ENCODE measurements around the gene STPG4.

The STPG4 gene

DNA sequence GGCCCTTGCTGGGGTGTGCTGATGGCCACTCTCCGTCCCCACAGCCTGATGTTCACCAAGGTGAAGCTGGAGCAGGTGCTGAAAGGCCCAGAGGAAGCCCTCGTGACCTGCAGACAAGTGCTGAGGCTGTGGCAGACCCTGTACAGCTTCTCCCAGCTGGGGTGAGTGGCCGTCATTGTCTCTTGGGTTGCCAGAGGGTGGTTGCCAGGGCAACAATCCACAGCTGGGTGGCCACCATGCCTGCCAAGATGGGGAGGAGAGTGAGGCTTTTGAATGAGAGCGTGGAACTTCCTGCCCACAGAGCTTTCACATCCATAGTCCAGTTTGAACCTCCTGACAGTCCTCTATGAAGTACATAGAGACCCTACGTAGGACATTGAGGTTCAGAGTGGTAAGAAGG is 108.8 kb downstream of the STPG4 start:
- no peak for DNase-seq
- in situ Hi-C loops (cut with MboI; ENCODE audit: low pct_unique_long_range_greater_than_20kb, low sequenced_read_pairs) = no loop called here

DNA sequence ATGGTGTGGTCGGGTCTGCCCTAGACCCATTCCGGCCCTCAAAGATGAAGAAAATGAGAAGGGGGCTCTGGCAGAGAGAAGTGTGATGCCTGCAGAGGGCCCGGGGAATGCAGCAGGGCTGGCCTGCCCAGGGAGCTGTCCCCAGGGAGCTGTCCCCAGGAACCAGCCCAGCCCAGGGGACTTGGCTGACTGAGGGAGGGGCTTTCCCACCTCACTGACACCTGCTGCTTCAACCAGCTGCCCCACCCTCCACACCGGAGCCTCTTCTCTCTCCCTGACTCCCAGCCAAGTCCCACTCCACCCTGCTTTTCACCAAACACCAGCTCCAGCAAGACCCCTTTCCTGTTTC is 111.2 kb downstream of the STPG4 start:
- in situ Hi-C loops (cut with MboI; ENCODE audit: low pct_unique_long_range_greater_than_20kb, low sequenced_read_pairs) = no loop called here
- DNase-seq = no peak

DNA sequence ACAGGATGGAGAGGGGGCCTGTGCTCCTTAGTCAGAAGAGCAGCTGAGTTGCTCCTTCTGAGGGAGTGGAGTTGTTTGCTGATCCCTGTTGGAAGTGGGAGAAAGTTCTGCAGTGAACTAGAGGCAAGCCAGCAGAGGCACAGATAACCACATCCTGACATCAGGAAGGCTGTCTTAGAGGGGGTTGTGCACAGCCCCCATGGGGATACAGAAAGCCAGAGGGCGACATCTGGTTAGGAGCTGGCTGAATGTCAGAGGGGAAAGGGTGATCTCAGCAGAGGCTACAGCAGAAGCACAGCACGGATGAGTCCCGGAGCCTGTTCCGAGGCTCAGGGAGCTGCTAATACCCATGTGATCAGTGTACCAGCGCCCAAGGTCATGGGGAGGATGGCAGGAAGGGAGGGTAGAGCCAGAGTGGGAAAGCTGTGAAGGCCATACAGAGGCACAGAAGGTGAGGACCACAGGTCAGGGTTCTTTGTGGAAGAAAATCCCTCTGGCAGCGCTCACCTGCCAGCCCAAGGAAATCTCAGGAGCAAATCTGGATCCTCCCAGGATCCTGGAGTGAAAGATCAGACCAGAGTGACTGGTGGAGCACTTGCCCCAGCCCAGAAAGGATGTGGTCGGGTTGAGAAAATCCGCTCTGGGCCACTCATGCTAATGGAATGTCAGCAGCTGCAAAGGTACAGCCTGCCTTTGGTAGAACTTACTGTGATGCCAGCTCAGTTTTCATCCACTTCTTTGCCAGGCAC is 111.8 kb downstream of the STPG4 start:
- in situ Hi-C loops (cut with MboI; ENCODE audit: low pct_unique_long_range_greater_than_20kb, low sequenced_read_pairs) = no loop called here
- no peak for DNase-seq

DNA sequence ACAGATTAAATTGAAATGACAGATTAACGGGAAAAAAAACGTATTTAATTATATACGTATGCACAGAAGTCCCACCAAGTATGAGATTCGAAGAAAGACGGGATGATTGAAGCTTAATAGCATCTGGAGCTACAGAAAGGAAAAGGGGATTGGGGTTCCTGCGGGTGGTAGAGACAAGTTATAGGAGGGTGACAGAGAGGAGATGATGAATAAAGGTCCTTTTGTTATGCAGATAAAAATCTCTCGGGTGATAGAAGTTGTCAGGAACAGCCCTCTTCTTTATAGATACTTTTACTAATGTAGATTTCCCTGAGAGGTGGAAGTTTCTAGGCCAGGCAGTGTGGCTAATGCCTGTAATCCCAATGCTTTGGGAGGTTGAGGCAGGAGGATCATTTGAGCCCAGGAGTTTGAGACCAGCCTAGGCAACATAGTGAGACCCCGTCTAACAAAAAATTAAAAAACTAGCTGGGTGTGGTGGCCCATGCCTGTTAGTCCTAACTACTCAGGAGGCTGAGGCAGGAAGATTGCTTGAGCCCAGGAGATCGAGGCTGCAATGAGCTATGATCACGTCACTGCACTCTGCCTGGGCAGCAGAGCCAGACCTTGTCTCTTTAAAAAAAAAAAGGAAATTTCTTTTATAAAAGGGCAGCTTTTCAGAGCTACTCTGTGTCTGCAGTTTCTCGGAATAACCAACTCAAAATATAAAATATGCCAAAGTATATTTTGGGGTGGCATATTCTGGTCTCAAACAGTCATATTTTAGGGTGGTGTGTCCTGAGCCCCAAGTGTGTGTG is 113.0 kb downstream of the STPG4 start:
- in situ Hi-C loops (cut with MboI; ENCODE audit: low pct_unique_long_range_greater_than_20kb, low sequenced_read_pairs) = no loop called here
- DNase-seq = no peak

DNA sequence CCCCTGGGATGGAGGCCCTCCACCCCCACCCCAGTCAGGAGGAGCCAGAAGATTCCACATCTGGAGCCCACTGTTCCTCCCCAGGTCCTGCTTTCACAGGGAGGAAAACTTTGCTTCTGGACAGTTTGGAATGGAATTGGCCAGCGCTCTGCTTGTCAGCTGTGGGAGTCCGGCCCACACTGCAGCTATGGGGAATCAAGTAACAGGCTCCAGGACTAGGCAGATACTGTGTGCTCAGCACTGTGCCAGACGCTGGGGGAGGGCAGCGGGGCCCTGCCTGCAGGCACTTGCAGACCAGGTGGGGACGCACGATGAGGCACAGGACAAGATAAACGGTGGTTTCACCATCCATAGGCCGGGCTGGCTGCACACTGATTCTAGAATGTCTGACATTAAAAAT is 114.0 kb downstream of the STPG4 start:
- DNase-seq = no peak
- in situ Hi-C loops (cut with MboI; ENCODE audit: low pct_unique_long_range_greater_than_20kb, low sequenced_read_pairs) = no loop called here

DNA sequence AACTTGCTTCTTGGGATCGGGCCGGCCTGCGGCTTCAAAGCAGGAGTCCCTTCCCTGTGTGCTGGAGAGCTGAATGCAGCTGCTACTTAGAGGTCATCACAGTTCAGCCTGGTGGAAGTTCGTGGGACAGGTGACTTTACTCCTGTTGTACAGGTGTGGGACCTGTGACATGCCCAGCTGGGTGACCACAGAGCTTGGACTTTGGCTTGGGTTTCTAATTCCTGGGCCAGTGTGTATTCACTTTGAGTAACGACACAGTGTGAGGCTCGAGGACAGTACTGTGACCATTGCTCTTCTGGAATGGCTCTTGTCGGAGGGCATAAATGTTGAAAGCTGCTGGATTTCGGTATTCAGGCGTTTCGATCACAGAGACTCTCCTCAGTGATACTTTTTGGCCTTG is 114.5 kb downstream of the STPG4 start:
- in situ Hi-C loops (cut with MboI; ENCODE audit: low pct_unique_long_range_greater_than_20kb, low sequenced_read_pairs) = no loop called here
- no peak for DNase-seq

DNA sequence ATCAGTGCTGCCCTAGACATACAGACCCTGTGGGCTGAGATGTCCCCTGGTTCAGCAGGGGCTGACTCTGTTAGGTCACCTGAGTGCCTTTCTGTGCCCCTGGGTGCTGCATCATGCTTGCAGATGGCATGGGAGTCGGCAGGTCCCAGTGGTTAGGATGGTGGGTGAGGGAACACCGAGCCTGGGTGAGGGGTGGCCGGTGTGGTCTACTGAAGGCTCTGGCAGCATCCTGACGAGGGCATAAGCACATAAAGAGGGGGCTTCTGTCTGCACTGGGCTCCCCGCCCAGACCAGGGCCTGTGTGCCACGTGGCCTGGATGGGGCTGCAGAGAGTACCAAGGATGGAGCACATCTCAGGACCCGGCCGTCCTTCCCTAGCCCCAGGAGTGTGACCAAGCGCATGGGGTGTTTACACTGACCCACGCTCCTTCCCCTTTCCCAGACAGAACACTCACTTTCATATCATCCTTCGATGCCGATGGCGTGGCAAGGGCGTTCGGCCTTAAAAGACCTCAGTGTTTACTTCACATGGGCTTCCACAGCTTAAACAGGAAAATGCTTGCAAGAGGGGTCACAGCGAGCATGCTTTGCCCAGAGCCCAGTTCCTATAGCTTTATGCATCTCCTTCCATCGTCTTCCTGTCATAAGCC is 115.1 kb downstream of the STPG4 start:
- in situ Hi-C loops (cut with MboI; ENCODE audit: low pct_unique_long_range_greater_than_20kb, low sequenced_read_pairs) = no loop called here
- no peak for DNase-seq

DNA sequence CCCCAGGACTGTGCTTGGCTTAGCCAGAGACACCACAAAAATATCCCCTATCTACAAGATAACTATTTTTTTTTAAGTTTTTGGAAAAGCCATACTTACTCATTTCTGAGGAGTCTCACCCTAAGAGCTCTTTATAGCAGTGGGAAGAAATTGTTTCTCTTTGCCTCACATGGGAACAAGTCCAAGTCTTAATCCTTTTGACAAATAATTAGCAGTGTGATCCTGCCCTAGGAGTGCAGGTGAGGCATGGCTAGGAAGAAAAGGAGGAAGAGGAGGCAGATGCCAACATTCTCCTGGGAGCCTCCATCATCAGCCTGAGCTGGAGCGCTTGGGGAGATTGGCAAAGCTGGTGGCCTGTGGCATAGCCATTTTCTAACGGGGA is 115.6 kb downstream of the STPG4 start:
- in situ Hi-C loops (cut with MboI; ENCODE audit: low pct_unique_long_range_greater_than_20kb, low sequenced_read_pairs) = no loop called here
- no peak for DNase-seq

DNA sequence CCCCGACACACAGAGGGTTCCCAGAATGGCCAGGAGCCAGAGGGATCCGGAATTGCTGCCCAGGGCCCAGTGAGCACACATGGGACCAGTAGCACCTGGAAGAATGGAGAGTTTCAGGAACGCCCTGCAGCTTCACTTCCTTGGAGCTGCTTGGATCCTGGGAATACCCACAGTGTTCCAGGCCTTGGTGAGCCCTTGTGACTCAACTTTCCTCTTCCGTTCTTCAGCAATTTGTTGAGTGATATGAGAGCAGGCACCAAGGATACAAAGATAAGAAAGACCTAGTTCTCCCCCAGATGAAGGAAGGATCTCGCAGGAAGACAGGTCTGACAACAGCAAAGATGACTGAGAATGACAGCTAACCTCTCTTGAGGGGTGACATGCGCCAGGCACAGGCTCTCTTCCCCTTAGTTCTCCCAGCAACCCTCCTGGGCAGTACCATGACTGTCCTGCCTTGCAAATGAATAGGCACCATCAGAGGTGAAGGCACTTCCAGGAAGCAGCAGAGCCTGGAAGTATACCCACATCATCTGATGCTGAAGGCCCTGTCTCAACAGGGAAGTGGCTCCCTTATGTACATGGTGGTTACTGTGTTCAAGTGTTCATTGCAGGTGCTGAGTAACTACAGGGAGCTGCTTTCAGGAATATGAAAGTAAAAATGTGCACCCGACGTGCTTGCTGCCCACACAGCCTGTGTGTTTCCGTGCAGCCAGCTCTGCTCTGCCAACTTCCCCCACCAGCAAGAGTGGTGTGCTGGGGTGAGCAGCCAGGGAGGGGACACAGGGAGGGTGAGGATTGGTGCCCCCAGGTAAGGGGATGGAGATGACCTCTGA is 116.2 kb downstream of the STPG4 start:
- no peak for DNase-seq
- in situ Hi-C loops (cut with MboI; ENCODE audit: low pct_unique_long_range_greater_than_20kb, low sequenced_read_pairs) = no loop called here

DNA sequence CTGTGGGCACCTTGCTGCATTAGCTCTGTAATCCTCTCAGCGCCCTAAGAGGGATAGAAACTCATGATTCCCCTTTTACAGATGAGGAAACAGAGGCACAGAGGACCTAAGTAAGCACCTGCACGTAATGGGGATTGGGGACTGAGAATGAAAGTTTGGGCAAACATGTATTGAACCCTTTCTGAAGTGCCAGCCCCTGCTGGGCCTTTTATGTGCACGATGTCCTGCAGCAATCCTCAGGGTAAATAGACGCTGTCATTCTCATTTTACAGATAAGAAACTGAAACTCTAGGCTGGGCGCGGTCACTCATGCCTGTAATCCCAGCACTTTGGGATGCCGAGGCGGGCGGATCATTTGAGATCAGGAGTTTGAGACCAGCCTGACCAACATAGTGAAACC is 117.4 kb downstream of the STPG4 start:
- no peak for DNase-seq
- in situ Hi-C loops (cut with MboI; ENCODE audit: low pct_unique_long_range_greater_than_20kb, low sequenced_read_pairs) = no loop called here
